Stomach smooth muscle (tissue), 2 donors: ENCODE measurements around the gene FNDC3B.

Source experiments
- H3K27ac ChIP-seq: one replicate; pipeline ENCODE4 v1.7.0; 2013; ENCODE audit warnings: mild to moderate bottlenecking, low read length, inconsistent platforms
- H3K27me3 ChIP-seq, 2 donors: one replicate each; pipeline ENCODE4 v1.7.0; 2013; ENCODE audit warnings: low read length in 2 of 2; ENCODE audit not compliant: insufficient read depth in 2 of 2, control insufficient read depth in 1 of 2
- H3K36me3 ChIP-seq, 2 donors: one replicate each; pipeline ENCODE4 v1.7.0; 2013; ENCODE audit warnings: low read length in 2 of 2; ENCODE audit not compliant: control insufficient read depth in 2 of 2, insufficient read depth in 2 of 2
- H3K4me1 ChIP-seq: one replicate; pipeline ENCODE4 v1.7.0; 2013; ENCODE audit warnings: low read length; ENCODE audit not compliant: control insufficient read depth, insufficient read depth
- H3K4me3 ChIP-seq, 2 donors: one replicate each; pipeline ENCODE4 v1.7.0; 2013; ENCODE audit warnings: low read length in 2 of 2
- H3K9ac ChIP-seq, 2 donors: one replicate each; pipeline ENCODE4 v1.7.0; 2013; ENCODE audit warnings: low read length in 2 of 2, mild to moderate bottlenecking in 1 of 2
- H3K9me3 ChIP-seq, 2 donors: one replicate each; pipeline ENCODE4 v1.7.0; 2013; ENCODE audit warnings: low read length in 2 of 2; ENCODE audit not compliant: control insufficient read depth in 2 of 2
- donor health status: healthy.
- donor health status: Pancreatic carcinoma.

The FNDC3B gene

GRCh38 chr3:172281884-172282283 lies 242.5 kb downstream of the FNDC3B start:
- H3K27ac ChIP-seq, result no peak overlapping the region
- H3K9me3 ChIP-seq, result no peaks in the 10 kb centered on the region
- peaks cover 7% of the 10 kb centered on the region for H3K4me1 ChIP-seq
- H3K36me3 ChIP-seq, result peaks cover 0 to 6% of the 10 kb centered on the region in 2 donors
- H3K4me3 ChIP-seq, result no peak overlapping the region
- H3K27me3 ChIP-seq, result no peaks in the 10 kb centered on the region
- H3K9ac ChIP-seq, result no peak overlapping the region

- Histone ChIP-seq H3K27me3 (no peaks in the 10 kb centered on the region), H3K9ac (no peak overlapping the region), H3K27ac (no peak overlapping the region), H3K9me3 (no peaks in the 10 kb centered on the region), H3K4me3 (no peak overlapping the region), H3K4me1 (peaks cover 7% of the 10 kb centered on the region), H3K36me3 (peaks cover 0 to 8% of the 10 kb centered on the region in 2 donors)
Observed at GRCh38 chr3:172282850-172283249, 243.5 kb downstream of the FNDC3B start.

GRCh38 chr3:172283841-172284357 lies 244.5 kb downstream of the FNDC3B start:
- H3K36me3 ChIP-seq, result peaks cover 0 to 8% of the 10 kb centered on the region in 2 donors
- H3K27me3 ChIP-seq, result no peaks in the 10 kb centered on the region
- H3K27ac ChIP-seq, result no peak overlapping the region
- H3K9me3 ChIP-seq, result no peaks in the 10 kb centered on the region
- H3K9ac ChIP-seq, result no peak overlapping the region
- peaks cover 7% of the 10 kb centered on the region for H3K4me1 ChIP-seq
- no peak overlapping the region for H3K4me3 ChIP-seq

GRCh38 chr3:172285844-172286243 lies 246.5 kb downstream of the FNDC3B start:
- no peak overlapping the region for H3K27ac ChIP-seq
- no peaks in the 10 kb centered on the region for H3K4me1 ChIP-seq

GRCh38 chr3:172286548-172287148 lies 247.3 kb downstream of the FNDC3B start:
- H3K9me3 ChIP-seq, result no peaks in the 10 kb centered on the region
- no peaks in the 10 kb centered on the region for H3K27me3 ChIP-seq
- no peak overlapping the region for H3K27ac ChIP-seq
- H3K9ac ChIP-seq, result no peak overlapping the region
- peaks cover 3 to 8% of the 10 kb centered on the region in 2 donors for H3K36me3 ChIP-seq
- H3K4me1 ChIP-seq, result no peaks in the 10 kb centered on the region
- no peak overlapping the region for H3K4me3 ChIP-seq

More at GRCh38 chr3:172285844-172286243, 246.5 kb downstream of the FNDC3B start:
- Histone ChIP-seq H3K9me3 (no peaks in the 10 kb centered on the region), H3K27me3 (no peaks in the 10 kb centered on the region), H3K4me3 (no peak overlapping the region), H3K36me3 (peaks cover 3 to 8% of the 10 kb centered on the region in 2 donors), H3K9ac (no peak overlapping the region)

- Histone ChIP-seq H3K9ac (no peak overlapping the region), H3K4me3 (no peak overlapping the region), H3K4me1 (peaks cover 3% of the 10 kb centered on the region), H3K27ac (no peak overlapping the region), H3K9me3 (no peaks in the 10 kb centered on the region), H3K36me3 (peaks cover 3 to 8% of the 10 kb centered on the region in 2 donors), H3K27me3 (no peaks in the 10 kb centered on the region)
Observed at GRCh38 chr3:172287937-172288477, 248.6 kb downstream of the FNDC3B start.

GRCh38 chr3:172288651-172289050 lies 249.3 kb downstream of the FNDC3B start:
- Histone ChIP-seq H3K4me1 (peaks cover 3% of the 10 kb centered on the region), H3K9ac (no peak overlapping the region), H3K27me3 (no peaks in the 10 kb centered on the region), H3K27ac (no peak overlapping the region), H3K4me3 (no peak overlapping the region), H3K36me3 (peaks cover 3 to 8% of the 10 kb centered on the region in 2 donors), H3K9me3 (no peaks in the 10 kb centered on the region)

GRCh38 chr3:172289583-172289982 lies 250.2 kb downstream of the FNDC3B start:
- H3K27ac ChIP-seq, result no peak overlapping the region
- no peak overlapping the region for H3K4me3 ChIP-seq
- H3K4me1 ChIP-seq, result peaks cover 3% of the 10 kb centered on the region
- peaks cover 3 to 8% of the 10 kb centered on the region in 2 donors for H3K36me3 ChIP-seq
- H3K9ac ChIP-seq, result no peak overlapping the region
- no peaks in the 10 kb centered on the region for H3K27me3 ChIP-seq
- no peaks in the 10 kb centered on the region for H3K9me3 ChIP-seq

GRCh38 chr3:172290457-172290856 lies 251.1 kb downstream of the FNDC3B start:
- Histone ChIP-seq H3K9ac (no peak overlapping the region), H3K27ac (no peak overlapping the region), H3K27me3 (no peaks in the 10 kb centered on the region), H3K4me1 (peaks cover 3% of the 10 kb centered on the region), H3K4me3 (no peak overlapping the region), H3K36me3 (peaks cover 3 to 5% of the 10 kb centered on the region in 2 donors), H3K9me3 (no peaks in the 10 kb centered on the region)

- no peak overlapping the region for H3K9ac ChIP-seq
Observed at GRCh38 chr3:172291650-172292049, 252.3 kb downstream of the FNDC3B start.

GRCh38 chr3:172292422-172292821 lies 253.0 kb downstream of the FNDC3B start:
- H3K4me1 ChIP-seq, result peaks cover 3% of the 10 kb centered on the region
- H3K27ac ChIP-seq, result no peak overlapping the region
- no peak overlapping the region for H3K9ac ChIP-seq
- peaks cover 3 to 13% of the 10 kb centered on the region in 2 donors for H3K36me3 ChIP-seq
- no peaks in the 10 kb centered on the region for H3K27me3 ChIP-seq
- no peak overlapping the region for H3K4me3 ChIP-seq
- no peaks in the 10 kb centered on the region for H3K9me3 ChIP-seq

More at GRCh38 chr3:172291650-172292049, 252.3 kb downstream of the FNDC3B start:
- Histone ChIP-seq H3K9me3 (no peaks in the 10 kb centered on the region), H3K27me3 (no peaks in the 10 kb centered on the region), H3K4me1 (peaks cover 3% of the 10 kb centered on the region), H3K4me3 (no peak overlapping the region), H3K27ac (no peak overlapping the region), H3K36me3 (peaks cover 3 to 13% of the 10 kb centered on the region in 2 donors)
